NCI-H1694 (cell line): Measurements from ENCODE around the gene TTLL7.
"Not testable (repeated sequence)": the region's sequence is repeated elsewhere in the genome, so short reads cannot be mapped to it uniquely, and the experiment has no call there.

Experiments
- DNase-seq: peaks from one replicate; lab custom pipeline; 2025; lab: John Stamatoyannopoulos, UW

Gene TTLL7

DNA sequence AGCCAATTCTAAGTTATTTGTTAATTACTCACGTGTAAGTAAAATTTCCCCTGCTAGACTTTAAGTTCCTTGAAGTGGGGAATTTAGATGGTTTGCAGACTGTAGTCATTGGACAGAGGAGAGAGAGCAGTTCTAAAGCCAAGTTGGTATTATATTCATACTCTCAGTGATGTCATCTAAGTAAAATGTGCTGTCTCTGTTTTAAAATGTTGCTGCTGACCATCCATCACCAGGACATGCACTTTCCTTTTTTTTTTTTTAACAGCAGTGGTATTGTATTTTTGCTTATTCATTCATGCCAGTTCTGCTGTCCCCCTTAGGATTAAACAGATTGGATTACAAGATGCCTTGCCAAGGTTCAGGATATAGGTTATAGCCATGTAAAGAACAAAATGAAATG, 2.3 kb downstream of the TTLL7 start:
- no peak for DNase-seq

GRCh38 chr1:83996191-83996590, 2.7 kb downstream of the TTLL7 start:
- DNase-seq = no peak

- DNase-seq = no peak
These were observed 3.3 kb downstream of the TTLL7 start for GRCh38 chr1:83995649-83996048.

- no peak for DNase-seq
These were observed 4.8 kb downstream of the TTLL7 start for GRCh38 chr1:83994111-83994510.

DNA sequence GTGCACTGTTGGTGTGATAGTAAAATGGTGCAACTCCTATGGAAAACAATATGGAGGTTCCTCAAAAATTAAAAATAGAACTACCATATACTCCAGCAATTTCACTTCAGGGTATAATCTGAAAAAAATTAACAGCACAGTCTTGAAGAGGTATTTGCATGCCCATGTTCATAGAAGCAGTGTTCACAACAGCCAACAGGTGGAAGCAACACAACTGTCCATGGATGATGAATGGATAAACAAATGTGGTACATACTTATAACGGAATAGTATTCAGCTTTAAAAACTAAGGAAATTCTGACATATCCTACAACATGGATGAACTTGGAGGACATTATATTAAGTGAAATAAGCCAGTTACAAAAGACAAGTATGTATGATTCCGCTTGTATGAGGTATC, 8.2 kb downstream of the TTLL7 start:
- no peak for DNase-seq

DNA sequence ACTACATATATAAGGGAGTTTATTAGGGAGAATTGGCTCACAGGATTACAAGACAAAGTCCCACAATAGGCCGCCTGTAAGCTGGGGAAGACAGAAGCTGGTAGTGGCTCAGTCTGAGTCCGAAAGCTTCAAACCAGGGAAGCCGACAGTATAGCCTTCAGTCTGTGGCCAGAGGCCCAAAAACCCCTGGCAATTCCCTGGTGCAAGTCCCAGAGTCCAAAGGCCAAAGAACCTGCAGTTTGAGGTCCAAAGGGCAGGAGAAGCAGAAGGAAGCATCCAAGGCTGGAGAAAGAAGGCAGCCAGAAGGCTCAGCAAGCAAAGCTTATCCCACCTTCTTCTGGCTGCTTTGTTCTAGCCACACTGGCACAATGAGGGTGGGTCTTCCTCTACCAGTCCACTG, 13.9 kb downstream of the TTLL7 start:
- DNase-seq = no peak

DNA sequence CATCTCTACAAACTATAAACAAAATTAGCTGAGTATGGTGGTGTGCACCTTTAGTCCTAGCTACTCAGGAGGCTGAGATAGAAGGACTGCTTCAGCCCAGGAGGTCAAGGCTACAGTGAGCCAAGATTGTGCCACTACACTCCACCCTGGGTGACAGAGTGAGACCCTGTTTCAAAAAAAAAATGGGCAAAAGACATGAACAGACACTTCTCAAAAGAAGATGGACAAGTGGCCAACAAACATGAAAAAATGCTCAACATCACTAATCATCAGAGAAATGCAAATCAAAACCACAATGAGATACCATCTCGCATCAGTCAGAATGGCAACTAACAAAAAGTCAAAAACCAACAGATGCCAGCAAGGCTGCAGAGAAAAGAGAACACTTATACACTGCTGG, 15.0 kb downstream of the TTLL7 start:
- DNase-seq = not testable (repeated sequence)

- no peak for DNase-seq
These were observed 20.9 kb downstream of the TTLL7 start for GRCh38 chr1:83978056-83978455.

GRCh38 chr1:83976920-83977319, 22.0 kb downstream of the TTLL7 start:
- DNase-seq = no peak

DNA sequence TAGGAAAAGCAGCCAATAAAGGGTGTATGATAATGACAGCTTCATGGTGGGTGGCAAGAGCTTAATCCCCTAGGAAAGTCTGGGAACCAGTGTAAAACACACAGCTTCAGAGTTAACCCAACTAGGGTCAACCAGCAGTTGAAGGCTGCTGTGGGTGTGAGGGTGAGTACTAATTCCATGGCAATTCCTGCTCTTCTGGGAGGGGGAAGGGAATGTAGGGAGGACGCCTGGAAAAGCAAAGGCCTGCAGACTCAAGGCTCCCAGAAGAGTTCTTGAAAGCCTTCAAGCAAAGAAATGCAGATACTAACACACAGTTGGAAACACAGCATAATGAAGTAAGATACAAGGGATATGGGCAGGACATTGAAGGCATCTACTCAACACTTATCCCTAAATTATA, 28.1 kb downstream of the TTLL7 start:
- DNase-seq = no peak

DNA sequence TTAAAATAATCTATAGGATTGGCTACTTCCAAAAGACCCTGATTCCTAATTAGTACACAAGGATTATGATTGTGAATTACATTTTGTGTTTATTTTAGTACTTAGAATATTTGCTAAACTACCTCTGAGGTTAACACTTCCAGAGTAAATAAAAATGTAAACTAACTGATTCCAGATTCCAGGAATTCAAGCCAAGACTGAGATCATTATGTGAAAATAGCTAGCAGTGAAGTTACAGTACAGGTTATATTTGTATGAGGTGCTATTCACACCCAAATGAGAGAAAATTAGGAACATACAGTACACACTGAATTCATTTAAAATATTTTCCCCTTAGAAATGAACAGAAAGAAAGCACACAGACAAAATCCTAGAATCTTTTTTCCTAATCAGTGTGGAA, 28.8 kb downstream of the TTLL7 start:
- no peak for DNase-seq

DNA sequence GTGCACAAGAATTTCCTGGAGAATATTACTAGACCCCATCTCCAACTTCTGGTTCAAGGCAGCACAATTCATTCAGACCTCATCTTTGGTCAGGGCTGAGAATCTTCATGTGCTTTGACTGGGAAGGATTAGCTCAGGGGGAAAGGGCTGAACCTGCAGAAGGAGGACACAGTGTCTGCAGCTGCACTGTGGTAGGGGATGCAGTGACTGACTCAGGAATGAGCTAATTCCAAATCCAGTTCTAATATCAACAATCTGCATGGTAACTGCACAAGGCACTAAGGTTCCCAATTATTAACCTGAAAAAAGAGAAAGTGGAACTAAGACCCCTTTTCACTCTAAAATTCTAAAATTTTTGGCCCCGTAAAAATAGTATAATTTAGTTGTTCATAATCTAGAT, 31.6 kb downstream of the TTLL7 start:
- no peak for DNase-seq

DNA sequence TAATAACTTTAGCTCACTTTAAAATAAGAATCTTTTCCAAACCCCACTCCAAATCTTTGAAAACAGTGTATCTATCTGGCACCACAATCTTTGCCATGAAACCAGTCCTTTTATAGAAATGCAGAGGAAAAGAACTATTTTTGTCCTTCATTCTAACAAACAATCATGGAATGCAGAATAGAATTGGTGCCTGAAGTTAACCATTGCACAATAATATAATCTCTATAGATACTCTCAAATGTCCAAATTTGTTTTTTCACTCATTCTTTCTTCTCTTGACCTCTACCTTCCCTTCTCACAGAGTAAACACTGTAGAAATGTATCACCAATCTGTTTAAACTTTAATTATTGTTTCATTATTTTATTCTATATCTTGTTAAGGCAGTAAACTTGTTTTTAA, 34.8 kb downstream of the TTLL7 start:
- DNase-seq = no peak

- DNase-seq = no peak
These were observed 37.2 kb downstream of the TTLL7 start for GRCh38 chr1:83961571-83962295.

GRCh38 chr1:83960669-83961277, 38.2 kb downstream of the TTLL7 start:
- DNase-seq = no peak

DNA sequence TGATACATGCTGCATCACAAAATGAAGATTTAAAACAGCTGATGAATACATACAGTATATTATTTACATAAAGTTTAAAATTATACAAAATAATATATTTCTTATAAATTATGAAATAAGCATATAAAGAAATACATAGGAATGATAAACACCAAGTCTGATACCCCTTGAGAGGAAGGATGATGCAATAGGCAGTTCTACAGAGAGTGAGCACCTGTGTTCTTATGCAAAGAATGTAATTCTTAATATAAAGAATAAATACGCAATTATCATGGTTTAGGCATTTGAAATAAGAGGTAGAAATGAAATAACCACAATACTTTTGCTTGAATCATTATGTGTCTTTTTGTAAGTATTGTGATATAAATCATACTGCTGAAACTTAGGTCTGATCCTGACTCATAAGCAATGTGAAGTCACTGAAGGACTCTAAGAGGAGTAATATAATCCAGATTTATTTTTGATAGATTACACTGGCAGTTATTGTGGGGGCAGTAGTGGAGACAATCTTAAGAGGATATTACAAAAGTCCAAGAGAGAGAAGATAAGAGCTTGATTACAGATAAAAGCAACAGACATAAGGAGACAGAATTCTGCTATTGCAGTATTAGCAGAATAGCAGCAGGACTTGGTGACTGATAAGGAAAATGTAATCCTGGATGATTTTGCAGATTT, 39.0 kb downstream of the TTLL7 start:
- no peak for DNase-seq

- DNase-seq = no peak
These were observed 40.2 kb downstream of the TTLL7 start for GRCh38 chr1:83958704-83959103.

- no peak for DNase-seq
These were observed 44.6 kb downstream of the TTLL7 start for GRCh38 chr1:83954166-83954823.

- DNase-seq = no peak
These were observed 48.7 kb downstream of the TTLL7 start for GRCh38 chr1:83950106-83950661.

GRCh38 chr1:83942914-83943313, 56.0 kb downstream of the TTLL7 start:
- DNase-seq = no peak

GRCh38 chr1:83934550-83934949, 64.4 kb downstream of the TTLL7 start:
- DNase-seq = no peak

- no peak for DNase-seq
These were observed 66.2 kb downstream of the TTLL7 start for GRCh38 chr1:83932693-83933092.

DNA sequence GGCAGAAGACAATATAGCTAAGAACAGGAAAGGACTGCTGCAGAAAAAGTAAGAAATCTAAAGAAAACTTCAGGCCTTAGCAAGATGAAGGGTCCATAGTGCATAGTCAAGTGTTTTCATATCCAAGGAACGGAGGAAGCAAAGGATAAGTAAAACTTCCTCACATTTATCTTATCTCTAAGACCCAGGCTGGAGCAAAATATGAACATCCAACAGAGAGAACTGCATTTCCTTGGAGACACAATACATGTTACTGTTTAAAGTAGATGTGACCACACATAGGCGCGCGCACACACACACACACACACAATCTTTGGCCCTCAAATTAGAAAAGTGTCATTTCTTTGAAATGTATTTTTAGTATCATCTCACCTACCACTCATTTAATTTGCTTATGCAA, 66.7 kb downstream of the TTLL7 start:
- DNase-seq = no peak
